IPS DF 6.9 (cell line): ENCODE measurements around the gene REEP2.

Experiments used
- DNase-seq: peaks from one replicate; pipeline ENCODE4 v3.0.0-alpha.2; 2013; ENCODE audit warnings: low read depth, low spot score
- H3K27ac ChIP-seq: one replicate; pipeline ENCODE4 v1.5.1; 2013; ENCODE audit warnings: low read length, control low read depth
- H3K27me3 ChIP-seq: 2 replicates; pipeline ENCODE4 v1.6.1; 2013; ENCODE audit warnings: mild to moderate bottlenecking, low read length; ENCODE audit not compliant: control insufficient read depth, insufficient read depth
- H3K36me3 ChIP-seq: 2 replicates; pipeline ENCODE4 v1.6.1; 2013; ENCODE audit warnings: low read length; ENCODE audit not compliant: control insufficient read depth, insufficient read depth
- H3K4me1 ChIP-seq: 2 replicates; pipeline ENCODE4 v1.6.1; 2013; ENCODE audit warnings: low read length; ENCODE audit not compliant: control insufficient read depth, insufficient read depth
- H3K4me3 ChIP-seq: 2 replicates; pipeline ENCODE4 v1.5.1; 2013; ENCODE audit warnings: mild to moderate bottlenecking, low read length
- H3K9me3 ChIP-seq: 2 replicates; pipeline ENCODE4 v1.6.1; 2013; ENCODE audit warnings: low read length, inconsistent platforms; ENCODE audit not compliant: control insufficient read depth, insufficient read depth
- WGBS: extraction: QIAGEN DNeasy Blood & Tissue Kit; methylation state at CpG from one replicate; pipeline ENCODE4 v1.1.7; 2013; ENCODE audit warnings: mixed read lengths, missing lambda C conversion rate; ENCODE audit not compliant: insufficient read length, insufficient coverage; 5-methylcytosine and 5-hydroxymethylcytosine counted together

The REEP2 gene

GRCh38 chr5:138448481-138449398 is 9.9 kb downstream of the REEP2 start:
- no peak overlapping the region for H3K4me3 ChIP-seq
- H3K4me1 ChIP-seq: peaks cover 1% of the 10 kb centered on the region
- no peaks in the 10 kb centered on the region for H3K9me3 ChIP-seq
- H3K27me3 ChIP-seq: no peaks in the 10 kb centered on the region
- DNase-seq: no peak
- H3K27ac ChIP-seq: no peak overlapping the region
- no CpG with 5 or more reads among the region's 9 CpGs for WGBS
- peaks cover 2% of the 10 kb centered on the region; the same call in 1 of the 2 replicates for H3K36me3 ChIP-seq

GRCh38 chr5:138449501-138450239 is 10.8 kb downstream of the REEP2 start:
- Histone ChIP-seq H3K27ac (no peak overlapping the region), H3K27me3 (no peaks in the 10 kb centered on the region), H3K4me1 (peaks cover 1% of the 10 kb centered on the region), H3K9me3 (no peaks in the 10 kb centered on the region), H3K4me3 (no peak overlapping the region), H3K36me3 (no peaks in the 10 kb centered on the region)
- WGBS: no CpG with 5 or more reads among the region's 22 CpGs
- no peak for DNase-seq

GRCh38 chr5:138450971-138451370 is 12.1 kb downstream of the REEP2 start:
- Histone ChIP-seq H3K36me3 (no peaks in the 10 kb centered on the region), H3K4me3 (no peak overlapping the region), H3K9me3 (no peaks in the 10 kb centered on the region), H3K4me1 (peaks cover 1% of the 10 kb centered on the region), H3K27me3 (no peaks in the 10 kb centered on the region), H3K27ac (no peak overlapping the region)
- WGBS: no CpG with 5 or more reads among the region's 5 CpGs
- no peak for DNase-seq

- Histone ChIP-seq H3K27me3 (no peaks in the 10 kb centered on the region), H3K9me3 (no peaks in the 10 kb centered on the region), H3K27ac (no peak overlapping the region), H3K4me1 (peaks cover 1% of the 10 kb centered on the region), H3K36me3 (no peaks in the 10 kb centered on the region), H3K4me3 (no peak overlapping the region)
- WGBS: no CpG with 5 or more reads among the region's 6 CpGs
- DNase-seq: no peak
Measured at GRCh38 chr5:138452720-138453119, 13.9 kb downstream of the REEP2 start.

- no CpG with 5 or more reads among the region's 13 CpGs for WGBS
- DNase-seq: no peak
- Histone ChIP-seq H3K9me3 (no peaks in the 10 kb centered on the region), H3K4me3 (no peak overlapping the region), H3K36me3 (no peaks in the 10 kb centered on the region), H3K4me1 (peaks cover 1% of the 10 kb centered on the region), H3K27me3 (no peaks in the 10 kb centered on the region), H3K27ac (no peak overlapping the region)
Measured at GRCh38 chr5:138453590-138453989, 14.7 kb downstream of the REEP2 start.

- Histone ChIP-seq H3K36me3 (no peaks in the 10 kb centered on the region), H3K4me3 (no peak overlapping the region), H3K27me3 (no peaks in the 10 kb centered on the region), H3K4me1 (peaks cover 1% of the 10 kb centered on the region), H3K9me3 (no peaks in the 10 kb centered on the region), H3K27ac (no peak overlapping the region)
- no CpG with 5 or more reads among the region's 8 CpGs for WGBS
- no peak for DNase-seq
Measured at GRCh38 chr5:138454121-138454520, 15.3 kb downstream of the REEP2 start.

- Histone ChIP-seq H3K27me3 (no peaks in the 10 kb centered on the region), H3K4me1 (no peaks in the 10 kb centered on the region; the same call in none of the 2 replicates), H3K36me3 (no peaks in the 10 kb centered on the region), H3K4me3 (no peak overlapping the region), H3K9me3 (no peaks in the 10 kb centered on the region), H3K27ac (no peak overlapping the region)
- no peak for DNase-seq
- no CpG with 5 or more reads among the region's 11 CpGs for WGBS
Measured at GRCh38 chr5:138455232-138455930, 16.5 kb downstream of the REEP2 start.

- Histone ChIP-seq H3K27me3 (no peaks in the 10 kb centered on the region), H3K9me3 (no peaks in the 10 kb centered on the region), H3K27ac (no peak overlapping the region), H3K4me3 (no peak overlapping the region), H3K36me3 (no peaks in the 10 kb centered on the region), H3K4me1 (no peaks in the 10 kb centered on the region; the same call in none of the 2 replicates)
- no peak for DNase-seq
- WGBS: no CpG with 5 or more reads among the region's 12 CpGs
Measured at GRCh38 chr5:138457531-138458275, 18.8 kb downstream of the REEP2 start.

- Histone ChIP-seq H3K9me3 (no peaks in the 10 kb centered on the region), H3K4me1 (no peaks in the 10 kb centered on the region; the same call in none of the 2 replicates), H3K4me3 (no peak overlapping the region), H3K27ac (no peak overlapping the region), H3K27me3 (no peaks in the 10 kb centered on the region), H3K36me3 (no peaks in the 10 kb centered on the region)
- no CpG with 5 or more reads among the region's 11 CpGs for WGBS
- DNase-seq: no peak
Measured at GRCh38 chr5:138458384-138458783, 19.5 kb downstream of the REEP2 start.

- DNase-seq: no peak
- H3K9me3 ChIP-seq: no peaks in the 10 kb centered on the region
- no peaks in the 10 kb centered on the region for H3K36me3 ChIP-seq
- H3K27ac ChIP-seq: no peak overlapping the region
- H3K4me1 ChIP-seq: no peaks in the 10 kb centered on the region; the same call in 1 of the 2 replicates
- no peak overlapping the region for H3K4me3 ChIP-seq
- WGBS: no CpG with 5 or more reads among the region's 9 CpGs
- H3K27me3 ChIP-seq: no peaks in the 10 kb centered on the region
Measured at GRCh38 chr5:138458856-138459255, 20.0 kb downstream of the REEP2 start.
